WTC11 (cell line): ENCODE results near the gene TNFRSF19. TPM values are rescaled to one million over a fixed set of nuclear protein-coding genes. Genes with fewer than 3 reads are reported as not detected.

ENCODE experiments used
- ATAC-seq: fragments of 200-7000 bp; cut with Tn5 transposase; 2 replicates; pipeline ENCODE4 v1.10.0; 2021; ENCODE audit warnings: mild to moderate bottlenecking, moderate library complexity
- CTCF ChIA-PET: fragments of 300-600 bp; sonication (Branson Sonifier 250); formaldehyde crosslinking; loops from one replicate; lab custom pipeline; 2021; ENCODE audit warnings: antibody characterized with exemption; lab: Charles Lee
- POLR2A ChIA-PET: fragments of 350-600 bp; sonication (Branson Sonifier 250); formaldehyde crosslinking; loops from one replicate; lab custom pipeline; 2021; ENCODE audit warnings: antibody characterized with exemption; lab: Charles Lee
- DNase-seq: peaks from one replicate; pipeline ENCODE4 v3.0.0; 2021; ENCODE audit warnings: low spot score
- H3K27ac Mint-ChIP-seq: 2 replicates; pipeline ENCODE4 v1.8.0; 2021; ENCODE audit warnings: mixed read lengths
- H3K27me3 Mint-ChIP-seq: 2 replicates; pipeline ENCODE4 v1.8.0; 2021; ENCODE audit warnings: low read depth, mild to moderate bottlenecking, moderate library complexity, mixed read lengths
- H3K36me3 Mint-ChIP-seq: 2 replicates; pipeline ENCODE4 v1.8.0; 2021; ENCODE audit warnings: mixed read lengths
- H3K4me1 Mint-ChIP-seq: 2 replicates; pipeline ENCODE4 v1.8.0; 2022; ENCODE audit warnings: mixed read lengths
- H3K4me3 Mint-ChIP-seq: 2 replicates; pipeline ENCODE4 v1.8.0; 2021; ENCODE audit warnings: mild to moderate bottlenecking, moderate library complexity, mixed read lengths
- H3K9me3 Mint-ChIP-seq: 2 replicates; pipeline ENCODE4 v1.8.0; 2021; ENCODE audit warnings: mixed read lengths
- AFF4 ChIP-seq: sonication (generic); formaldehyde crosslinking; IDR thresholded peaks from 2 replicates; pipeline ENCODE4 v1.8.1; 2023; ENCODE audit warnings: mild to moderate bottlenecking, missing genetic modification reagents, borderline replicate concordance
- AR ChIP-seq: fragments of 250-450 bp; sonication (Bioruptor Pico); IDR thresholded peaks from 2 replicates; pipeline ENCODE4 v1.9.0; 2021; ENCODE audit warnings: mild to moderate bottlenecking
- ATF6 ChIP-seq: sonication (generic); formaldehyde crosslinking; IDR thresholded peaks from 2 replicates; pipeline ENCODE4 v1.8.1; 2023; ENCODE audit warnings: mild to moderate bottlenecking, missing genetic modification reagents
- E2F5 ChIP-seq: sonication (generic); formaldehyde crosslinking; IDR thresholded peaks from 2 replicates; pipeline ENCODE4 v1.8.1; 2022; ENCODE audit warnings: mild to moderate bottlenecking, moderate library complexity, missing genetic modification reagents
- HMGXB4 ChIP-seq: sonication (generic); formaldehyde crosslinking; IDR thresholded peaks from 2 replicates; pipeline ENCODE4 v1.8.1; 2023; ENCODE audit warnings: mild to moderate bottlenecking, moderate library complexity, missing genetic modification reagents
- JUN ChIP-seq: sonication (generic); formaldehyde crosslinking; IDR thresholded peaks from 2 replicates; pipeline ENCODE4 v1.8.0; 2023; ENCODE audit warnings: mild to moderate bottlenecking, missing genetic modification reagents
- MLX ChIP-seq: sonication (generic); formaldehyde crosslinking; IDR thresholded peaks from 2 replicates; pipeline ENCODE4 v1.8.1; 2023; ENCODE audit warnings: mild to moderate bottlenecking, missing genetic modification reagents, moderate library complexity
- NFATC4 ChIP-seq: fragments of 250-450 bp; sonication (Bioruptor Pico); IDR thresholded peaks from 2 replicates; pipeline ENCODE4 v1.9.0; 2021; ENCODE audit warnings: mild to moderate bottlenecking
- NR2C2 ChIP-seq: sonication (generic); formaldehyde crosslinking; IDR thresholded peaks from 2 replicates; pipeline ENCODE4 v1.8.0; 2022; ENCODE audit warnings: mild to moderate bottlenecking, missing genetic modification reagents
- RELA ChIP-seq: sonication (generic); formaldehyde crosslinking; IDR thresholded peaks from 2 replicates; pipeline ENCODE4 v1.8.1; 2022; ENCODE audit warnings: missing genetic modification reagents, mild to moderate bottlenecking, borderline replicate concordance
- SMAD3 ChIP-seq: sonication (generic); formaldehyde crosslinking; IDR thresholded peaks from 2 replicates; pipeline ENCODE4 v1.8.0; 2022; ENCODE audit warnings: missing genetic modification reagents, mild to moderate bottlenecking, borderline replicate concordance
- TEAD1 ChIP-seq: sonication (generic); formaldehyde crosslinking; IDR thresholded peaks from 2 replicates; pipeline ENCODE4 v1.8.0; 2022; ENCODE audit warnings: mild to moderate bottlenecking, missing genetic modification reagents
- ZNF138 ChIP-seq: sonication (generic); formaldehyde crosslinking; conservative IDR thresholded peaks from 2 replicates; pipeline ENCODE4 v1.8.1; 2022; ENCODE audit warnings: mild to moderate bottlenecking, moderate library complexity, missing genetic modification reagents
- ZNF423 ChIP-seq: fragments of 250-450 bp; sonication (Bioruptor Pico); IDR thresholded peaks from 2 replicates; pipeline ENCODE4 v2.1.2; 2022; ENCODE audit warnings: mild to moderate bottlenecking, moderate library complexity
- total RNA-seq: library from RNA; stranded (reverse); gene quantifications from 3 replicates; pipeline ENCODE4 v1.2.3, GENCODE V29; 2021

The TNFRSF19 gene
- total RNA-seq, 1 experiment from 2014 or later: 0.20 TPM

GRCh38 chr13:23710366-23710765 is 140.2 kb downstream of the TNFRSF19 start:
- Mint-ChIP-seq H3K27ac (no peak overlapping the region), H3K4me3 (no peak overlapping the region), H3K36me3 (peaks cover 18% of the 10 kb centered on the region), H3K9me3 (peaks cover 30% of the 10 kb centered on the region), H3K4me1 (peaks cover 5% of the 10 kb centered on the region), H3K27me3 (peaks cover 3% of the 10 kb centered on the region; the same call in 1 of the 2 replicates)
- CTCF ChIA-PET: no interaction called here
- POLR2A ChIA-PET: no interaction called here
- no peak for DNase-seq
- TF ChIP-seq NR2C2 (CRISPR knock-in tag) (no peak), HMGXB4 (CRISPR knock-in tag) (no peak), JUN (no peak), NFATC4 (CRISPR knock-in tag) (no peak), ATF6 (CRISPR knock-in tag) (no peak), RELA (CRISPR knock-in tag) (no peak), AFF4 (no peak)
- no peak for ATAC-seq

GRCh38 chr13:23711355-23711754 is 141.1 kb downstream of the TNFRSF19 start:
- Mint-ChIP-seq H3K9me3 (peaks cover 30% of the 10 kb centered on the region), H3K27me3 (peaks cover 3% of the 10 kb centered on the region; the same call in 1 of the 2 replicates), H3K27ac (no peak overlapping the region), H3K4me3 (no peak overlapping the region), H3K4me1 (no peaks in the 10 kb centered on the region), H3K36me3 (peaks cover 18% of the 10 kb centered on the region)
- TF ChIP-seq SMAD3 (CRISPR knock-in tag) (no peak), NFATC4 (CRISPR knock-in tag) (no peak), TEAD1 (CRISPR knock-in tag) (no peak), MLX (no peak), E2F5 (CRISPR knock-in tag) (no peak), ZNF138 (CRISPR knock-in tag) (no peak), ZNF423 (no peak), AR (no peak)
- DNase-seq (no peak), ATAC-seq (no peak)
- ChIA-PET POLR2A (no interaction called here), CTCF (no interaction called here)
